Fibroblast of pulmonary artery (primary cell): ENCODE results near the gene ERP44.

Experiments
- DNase-seq: peaks from one replicate; pipeline ENCODE4 v3.0.0-alpha.2; 2010; ENCODE audit warnings: low read depth
- H3K4me3 ChIP-seq: replicated peaks from 2 replicates; pipeline ENCODE4 v1.5.1; 2011; ENCODE audit warnings: low read depth, mild to moderate bottlenecking, control low read depth, low read length, moderate library complexity
- TF ChIP-seq, protein P1 (sequence below): IDR thresholded peaks from 2 replicates; pipeline ENCODE4 v1.5.1; 2011; ENCODE audit warnings: mild to moderate bottlenecking, control low read depth, low read length, inconsistent platforms; ENCODE audit errors: missing control alignments

ERP44 gene

DNA sequence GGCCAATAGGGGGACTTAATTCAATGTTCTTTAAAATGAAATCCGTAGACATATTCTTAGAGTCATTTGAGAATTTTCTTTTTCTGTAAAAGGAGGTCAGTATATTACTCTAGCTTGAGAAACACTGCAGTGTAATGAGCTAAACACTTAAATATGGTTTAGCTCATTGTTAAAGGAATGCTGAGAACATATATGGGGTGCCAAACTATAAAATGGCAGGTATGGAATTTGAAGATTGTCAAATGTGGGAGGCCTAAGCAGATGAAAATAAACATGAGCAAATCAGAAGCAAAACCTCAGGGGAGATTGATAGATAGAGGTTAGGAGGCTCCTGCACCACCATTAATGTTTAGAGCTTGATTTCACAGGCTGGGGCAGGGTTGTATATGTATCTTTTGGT, 134.5 kb downstream of the ERP44 start:
- H3K4me3 ChIP-seq: no peak overlapping the region
- TF ChIP-seq, protein P1, sequence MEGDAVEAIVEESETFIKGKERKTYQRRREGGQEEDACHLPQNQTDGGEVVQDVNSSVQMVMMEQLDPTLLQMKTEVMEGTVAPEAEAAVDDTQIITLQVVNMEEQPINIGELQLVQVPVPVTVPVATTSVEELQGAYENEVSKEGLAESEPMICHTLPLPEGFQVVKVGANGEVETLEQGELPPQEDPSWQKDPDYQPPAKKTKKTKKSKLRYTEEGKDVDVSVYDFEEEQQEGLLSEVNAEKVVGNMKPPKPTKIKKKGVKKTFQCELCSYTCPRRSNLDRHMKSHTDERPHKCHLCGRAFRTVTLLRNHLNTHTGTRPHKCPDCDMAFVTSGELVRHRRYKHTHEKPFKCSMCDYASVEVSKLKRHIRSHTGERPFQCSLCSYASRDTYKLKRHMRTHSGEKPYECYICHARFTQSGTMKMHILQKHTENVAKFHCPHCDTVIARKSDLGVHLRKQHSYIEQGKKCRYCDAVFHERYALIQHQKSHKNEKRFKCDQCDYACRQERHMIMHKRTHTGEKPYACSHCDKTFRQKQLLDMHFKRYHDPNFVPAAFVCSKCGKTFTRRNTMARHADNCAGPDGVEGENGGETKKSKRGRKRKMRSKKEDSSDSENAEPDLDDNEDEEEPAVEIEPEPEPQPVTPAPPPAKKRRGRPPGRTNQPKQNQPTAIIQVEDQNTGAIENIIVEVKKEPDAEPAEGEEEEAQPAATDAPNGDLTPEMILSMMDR: no peak

DNA sequence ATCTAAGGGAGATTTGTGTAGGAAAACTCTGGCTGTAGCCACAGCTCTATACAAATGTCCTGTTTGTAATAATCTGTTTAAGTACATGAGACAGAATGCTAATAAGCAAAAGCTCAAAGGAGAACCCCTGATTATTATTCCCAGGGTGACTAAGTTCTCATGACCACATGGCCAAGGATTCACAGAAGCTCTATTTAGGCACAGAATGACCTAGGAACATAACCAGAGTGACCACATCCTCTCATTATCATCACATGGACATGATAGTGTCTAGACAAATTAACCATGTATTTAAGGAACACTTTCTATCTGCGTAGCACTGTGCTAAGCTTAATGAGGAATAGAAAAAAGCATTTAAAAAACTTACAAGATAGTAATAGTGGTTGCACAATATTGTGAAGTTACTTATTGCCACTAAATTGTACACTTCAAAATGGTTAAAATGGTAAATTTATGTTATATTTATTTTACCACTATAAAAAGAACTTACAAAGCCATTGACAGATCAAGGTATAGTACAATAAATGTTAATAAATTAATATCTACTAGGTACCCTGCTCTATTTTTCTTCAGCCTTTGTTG, 136.0 kb downstream of the ERP44 start:
- H3K4me3 ChIP-seq: no peak overlapping the region
- TF ChIP-seq, protein P1: no peak
- no peak for DNase-seq

More for the DNA sequence above, 134.5 kb downstream of the ERP44 start:
- DNase-seq: peak; percentile 6

DNA sequence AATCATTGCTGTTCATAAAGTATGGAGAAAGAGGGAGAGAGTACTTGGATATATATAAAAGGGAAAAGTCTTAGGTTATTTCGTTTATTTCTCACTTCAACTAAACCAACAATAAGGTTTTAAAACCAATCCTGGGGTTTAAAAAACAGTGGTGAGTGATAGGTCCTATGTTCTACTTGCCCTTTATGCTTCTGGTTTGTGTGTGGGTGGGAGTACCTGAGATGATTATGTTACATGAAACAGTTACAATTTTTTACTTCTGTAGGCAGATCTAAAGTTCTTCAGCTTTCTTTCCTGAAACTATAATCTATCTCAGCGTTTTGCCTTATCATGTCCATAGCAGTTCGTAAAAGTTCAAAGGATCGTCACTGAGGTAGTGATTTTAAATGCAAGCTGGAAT, 143.2 kb downstream of the ERP44 start:
- TF ChIP-seq, protein P1: no peak
- H3K4me3 ChIP-seq: no peak overlapping the region
- DNase-seq: no peak

DNA sequence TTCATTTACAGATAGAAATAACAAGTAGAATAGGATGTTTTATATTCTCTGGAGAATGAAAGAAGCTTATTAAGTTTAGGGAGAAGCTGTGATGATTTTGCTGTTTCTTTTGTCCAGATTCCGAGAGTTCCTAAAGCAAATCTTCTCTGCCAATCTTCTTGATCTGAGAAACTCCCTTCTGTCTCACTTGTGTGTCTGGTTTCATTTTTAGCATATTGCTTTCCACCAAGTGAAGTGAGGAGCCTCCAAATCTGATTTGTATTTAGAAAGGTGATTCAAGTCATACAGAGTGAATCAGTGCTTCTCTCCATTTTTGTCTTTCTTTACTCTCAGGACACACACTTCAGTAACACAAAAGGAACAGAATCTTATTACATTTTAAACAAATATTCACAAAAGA, 144.0 kb downstream of the ERP44 start:
- no peak for DNase-seq
- H3K4me3 ChIP-seq: no peak overlapping the region
- TF ChIP-seq, protein P1: no peak

DNA sequence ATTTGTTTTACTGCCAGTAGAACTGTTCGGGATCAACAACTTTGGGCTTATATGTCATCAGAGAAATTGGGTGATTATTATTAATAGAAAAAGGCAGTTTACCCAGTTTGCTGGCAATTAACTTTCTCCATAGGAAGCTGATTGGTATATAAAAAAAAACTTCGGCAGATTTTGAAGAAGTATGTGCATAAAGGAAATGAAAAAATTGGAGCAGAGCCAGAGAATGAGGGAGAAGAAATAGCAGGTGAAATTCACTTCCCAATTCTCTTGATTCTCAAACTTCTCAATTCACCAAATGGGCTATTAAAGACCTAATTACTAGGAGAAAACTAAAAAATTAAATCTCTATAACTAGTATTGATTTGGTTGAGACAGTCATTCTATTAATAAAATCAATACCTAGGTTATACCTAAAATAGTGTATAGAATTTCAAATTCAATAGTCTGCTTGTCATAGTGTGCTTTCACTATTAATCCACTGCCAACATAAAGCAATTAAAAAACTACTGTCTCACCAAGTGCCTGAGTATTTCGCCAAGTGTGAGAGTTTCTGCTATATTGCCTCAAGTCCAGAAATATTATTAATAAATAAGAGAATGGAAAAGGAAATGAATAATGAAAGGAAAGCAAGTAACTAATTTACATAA, 144.8 kb downstream of the ERP44 start:
- TF ChIP-seq, protein P1: no peak
- DNase-seq: no peak
- no peak overlapping the region for H3K4me3 ChIP-seq

DNA sequence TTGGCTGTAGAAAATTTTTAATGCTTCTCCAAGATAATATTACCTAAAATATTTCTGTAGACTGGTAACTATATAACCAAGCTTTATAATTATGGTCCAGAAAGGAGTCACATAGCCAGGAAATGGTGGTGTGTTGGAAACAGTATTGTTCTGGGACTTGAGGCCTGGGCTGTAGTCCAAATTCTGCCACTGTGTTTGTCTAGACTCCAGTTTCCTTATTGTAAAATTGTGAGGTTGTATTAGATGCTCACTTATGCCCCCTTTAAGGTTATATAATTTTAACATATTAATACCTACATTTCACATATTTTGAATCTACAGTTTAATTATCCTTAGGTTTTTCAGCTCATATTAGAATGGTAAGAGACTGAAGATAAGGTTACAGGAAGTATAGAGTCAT, 149.9 kb downstream of the ERP44 start:
- no peak overlapping the region for H3K4me3 ChIP-seq
- TF ChIP-seq, protein P1: no peak
- peak; percentile 69 for DNase-seq

DNA sequence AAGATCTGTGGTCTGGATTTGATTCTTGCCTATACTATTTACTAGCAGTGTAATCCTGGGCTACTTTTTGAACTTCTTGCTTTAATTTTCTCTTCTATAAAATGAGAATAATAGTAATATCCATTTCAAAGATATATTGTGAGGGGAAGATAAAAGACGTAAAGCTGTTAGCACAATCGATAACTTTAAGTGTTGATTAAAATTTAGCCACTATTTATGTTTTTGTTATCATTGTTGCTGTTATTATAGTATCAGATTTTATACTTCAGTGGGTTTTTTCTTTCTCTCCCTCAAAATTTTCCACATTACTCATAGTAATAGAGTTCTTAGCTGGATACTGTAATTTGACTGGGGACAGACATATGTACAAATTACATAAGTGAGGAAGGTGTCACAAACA, 150.3 kb downstream of the ERP44 start:
- DNase-seq: no peak
- TF ChIP-seq, protein P1: no peak

More for the DNA sequence above, 150.3 kb downstream of the ERP44 start:
- H3K4me3 ChIP-seq: no peak overlapping the region
